Ishikawa (cell line): ENCODE data around the gene MYH15.

Source experiments
- CEBPB ChIP-seq: IDR thresholded peaks from 2 replicates; pipeline ENCODE4 v1.6.1; 2012
- CREB1 ChIP-seq: IDR thresholded peaks from 2 replicates; pipeline ENCODE4 v1.6.1; 2012; ENCODE audit warnings: low read depth
- EGR1 ChIP-seq: IDR thresholded peaks from 2 replicates; pipeline ENCODE4 v1.6.1; 2012
- EP300 ChIP-seq: IDR thresholded peaks from 2 replicates; pipeline ENCODE4 v1.6.1; 2012; ENCODE audit warnings: borderline replicate concordance
- FOXM1 ChIP-seq: IDR thresholded peaks from 2 replicates; pipeline ENCODE4 v1.6.1; 2012; ENCODE audit warnings: low read depth, borderline replicate concordance
- NFIC ChIP-seq: IDR thresholded peaks from 2 replicates; pipeline ENCODE4 v1.6.1; 2012
- RAD21 ChIP-seq: IDR thresholded peaks from 2 replicates; pipeline ENCODE4 v1.6.1; 2012; ENCODE audit warnings: low read depth
- TAF1 ChIP-seq: IDR thresholded peaks from 2 replicates; pipeline ENCODE4 v1.6.1; 2012; ENCODE audit warnings: low read depth, mild to moderate bottlenecking
- TCF12 ChIP-seq: IDR thresholded peaks from 2 replicates; pipeline ENCODE4 v1.6.1; 2012; ENCODE audit warnings: low read depth
- TEAD4 ChIP-seq: IDR thresholded peaks from 2 replicates; pipeline ENCODE4 v1.6.1; 2012
- YY1 ChIP-seq: IDR thresholded peaks from 2 replicates; pipeline ENCODE4 v1.6.1; 2012; ENCODE audit warnings: low read depth
- ZBTB7A ChIP-seq: IDR thresholded peaks from 2 replicates; pipeline ENCODE4 v1.6.1; 2012; ENCODE audit warnings: low read depth
- TF ChIP-seq, protein P1 (sequence below): IDR thresholded peaks from 2 replicates; pipeline ENCODE4 v1.6.1; 2012
- TF ChIP-seq, protein P2 (sequence below): IDR thresholded peaks from 2 replicates; pipeline ENCODE4 v1.6.1; 2012; ENCODE audit warnings: low read depth, mild to moderate bottlenecking
- TF ChIP-seq, protein P3 (sequence below): IDR thresholded peaks from 2 replicates; pipeline ENCODE4 v1.6.1; 2012

MYH15 gene

DNA sequence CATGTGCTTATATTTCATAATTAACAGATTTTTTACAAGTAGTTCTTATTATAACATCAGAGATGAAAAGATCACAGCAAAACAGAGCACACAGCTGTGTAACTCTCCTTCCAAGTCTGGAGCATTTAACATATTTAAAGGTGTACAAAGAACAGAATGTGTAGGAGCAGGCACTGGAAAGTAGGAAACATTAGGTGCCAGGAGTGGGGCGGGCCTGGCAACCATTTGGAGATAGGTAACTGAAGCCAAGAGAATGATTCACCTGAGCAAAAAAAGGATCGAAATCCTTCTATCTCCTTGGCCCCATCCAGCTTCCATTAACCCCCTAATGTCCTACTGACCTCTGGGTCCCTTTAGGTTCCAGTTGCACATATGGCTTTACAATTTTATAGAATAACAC is 2.3 kb upstream of the MYH15 start:
- TF ChIP-seq NFIC = no peak
- TF ChIP-seq TCF12 = no peak
- TF ChIP-seq TEAD4 = no peak
- TF ChIP-seq, protein P1, sequence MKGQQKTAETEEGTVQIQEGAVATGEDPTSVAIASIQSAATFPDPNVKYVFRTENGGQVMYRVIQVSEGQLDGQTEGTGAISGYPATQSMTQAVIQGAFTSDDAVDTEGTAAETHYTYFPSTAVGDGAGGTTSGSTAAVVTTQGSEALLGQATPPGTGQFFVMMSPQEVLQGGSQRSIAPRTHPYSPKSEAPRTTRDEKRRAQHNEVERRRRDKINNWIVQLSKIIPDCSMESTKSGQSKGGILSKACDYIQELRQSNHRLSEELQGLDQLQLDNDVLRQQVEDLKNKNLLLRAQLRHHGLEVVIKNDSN = no peak
- TF ChIP-seq CEBPB = no peak

DNA sequence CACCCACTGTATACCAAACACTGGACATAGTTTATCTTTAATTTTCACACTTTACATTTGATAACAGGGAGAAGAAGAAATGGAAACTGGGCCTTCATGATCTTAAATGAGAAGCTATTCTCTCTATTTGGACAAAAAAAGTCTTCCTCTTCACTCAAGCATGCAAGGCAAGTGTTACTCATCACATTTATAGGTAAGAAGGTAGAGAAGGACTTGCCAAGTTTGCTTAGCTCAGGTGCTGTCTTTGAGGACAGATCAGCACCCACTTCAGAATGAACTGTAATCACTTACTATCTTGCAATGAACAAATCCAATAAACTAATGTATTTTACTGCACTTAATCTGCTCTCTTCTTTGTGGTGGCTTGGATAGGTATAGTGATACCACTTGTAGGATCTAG is 1.1 kb upstream of the MYH15 start:
- TF ChIP-seq, protein P2, sequence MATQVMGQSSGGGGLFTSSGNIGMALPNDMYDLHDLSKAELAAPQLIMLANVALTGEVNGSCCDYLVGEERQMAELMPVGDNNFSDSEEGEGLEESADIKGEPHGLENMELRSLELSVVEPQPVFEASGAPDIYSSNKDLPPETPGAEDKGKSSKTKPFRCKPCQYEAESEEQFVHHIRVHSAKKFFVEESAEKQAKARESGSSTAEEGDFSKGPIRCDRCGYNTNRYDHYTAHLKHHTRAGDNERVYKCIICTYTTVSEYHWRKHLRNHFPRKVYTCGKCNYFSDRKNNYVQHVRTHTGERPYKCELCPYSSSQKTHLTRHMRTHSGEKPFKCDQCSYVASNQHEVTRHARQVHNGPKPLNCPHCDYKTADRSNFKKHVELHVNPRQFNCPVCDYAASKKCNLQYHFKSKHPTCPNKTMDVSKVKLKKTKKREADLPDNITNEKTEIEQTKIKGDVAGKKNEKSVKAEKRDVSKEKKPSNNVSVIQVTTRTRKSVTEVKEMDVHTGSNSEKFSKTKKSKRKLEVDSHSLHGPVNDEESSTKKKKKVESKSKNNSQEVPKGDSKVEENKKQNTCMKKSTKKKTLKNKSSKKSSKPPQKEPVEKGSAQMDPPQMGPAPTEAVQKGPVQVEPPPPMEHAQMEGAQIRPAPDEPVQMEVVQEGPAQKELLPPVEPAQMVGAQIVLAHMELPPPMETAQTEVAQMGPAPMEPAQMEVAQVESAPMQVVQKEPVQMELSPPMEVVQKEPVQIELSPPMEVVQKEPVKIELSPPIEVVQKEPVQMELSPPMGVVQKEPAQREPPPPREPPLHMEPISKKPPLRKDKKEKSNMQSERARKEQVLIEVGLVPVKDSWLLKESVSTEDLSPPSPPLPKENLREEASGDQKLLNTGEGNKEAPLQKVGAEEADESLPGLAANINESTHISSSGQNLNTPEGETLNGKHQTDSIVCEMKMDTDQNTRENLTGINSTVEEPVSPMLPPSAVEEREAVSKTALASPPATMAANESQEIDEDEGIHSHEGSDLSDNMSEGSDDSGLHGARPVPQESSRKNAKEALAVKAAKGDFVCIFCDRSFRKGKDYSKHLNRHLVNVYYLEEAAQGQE = no peak
- TF ChIP-seq EGR1 = no peak
- TF ChIP-seq CEBPB = no peak
- no peak for TF ChIP-seq TEAD4
- no peak for TF ChIP-seq FOXM1
- no peak for TF ChIP-seq ZBTB7A
- TF ChIP-seq, protein P3, sequence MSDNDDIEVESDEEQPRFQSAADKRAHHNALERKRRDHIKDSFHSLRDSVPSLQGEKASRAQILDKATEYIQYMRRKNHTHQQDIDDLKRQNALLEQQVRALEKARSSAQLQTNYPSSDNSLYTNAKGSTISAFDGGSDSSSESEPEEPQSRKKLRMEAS = no peak
- no peak for TF ChIP-seq NFIC
- TF ChIP-seq TCF12 = no peak
- no peak for TF ChIP-seq RAD21
- no peak for TF ChIP-seq EP300
- TF ChIP-seq TAF1 = no peak
- TF ChIP-seq CREB1 = no peak
- TF ChIP-seq YY1 = no peak
- TF ChIP-seq, protein P1 = no peak

DNA sequence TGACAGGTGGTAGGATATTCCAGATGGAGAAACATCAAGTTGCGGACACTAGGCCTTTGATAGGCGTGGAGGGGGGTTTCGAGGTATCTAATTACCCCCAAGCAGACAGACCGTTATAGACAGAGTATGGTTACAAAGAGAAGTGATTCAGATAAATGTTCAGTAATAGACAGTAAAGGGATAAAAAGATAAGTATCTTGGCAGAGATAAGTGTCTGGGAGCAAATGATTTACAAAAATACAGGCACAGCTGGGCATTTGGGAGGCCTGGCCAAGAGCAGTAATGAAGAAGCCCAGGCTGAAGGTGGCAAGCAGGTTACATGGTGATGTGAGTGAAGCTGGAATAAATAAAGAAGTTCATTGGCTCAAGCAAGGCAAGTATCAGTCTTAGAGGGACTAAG is 659 bp upstream of the MYH15 start:
- no peak for TF ChIP-seq FOXM1

DNA sequence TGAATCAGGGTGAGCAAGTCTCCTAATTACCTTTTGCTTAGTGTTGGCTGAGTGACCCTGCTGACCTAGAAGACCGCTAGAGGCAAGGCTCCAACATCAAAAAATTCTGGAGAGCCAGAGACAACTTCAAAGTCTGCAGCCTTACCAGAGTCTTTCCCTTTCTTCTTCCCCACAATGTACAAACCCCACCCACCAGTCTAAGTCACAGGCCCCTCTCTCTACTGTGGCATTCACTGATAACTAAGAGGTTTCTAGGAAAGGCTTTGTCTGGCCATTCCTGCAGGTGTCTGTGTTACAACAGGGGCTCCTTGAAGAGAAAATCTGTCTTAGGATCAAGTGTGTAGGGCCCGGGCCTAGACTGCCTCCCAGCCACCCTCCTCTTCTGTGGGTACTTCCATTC is 525 bp downstream of the MYH15 start:
- TF ChIP-seq TAF1 (no peak), FOXM1 (no peak)

DNA sequence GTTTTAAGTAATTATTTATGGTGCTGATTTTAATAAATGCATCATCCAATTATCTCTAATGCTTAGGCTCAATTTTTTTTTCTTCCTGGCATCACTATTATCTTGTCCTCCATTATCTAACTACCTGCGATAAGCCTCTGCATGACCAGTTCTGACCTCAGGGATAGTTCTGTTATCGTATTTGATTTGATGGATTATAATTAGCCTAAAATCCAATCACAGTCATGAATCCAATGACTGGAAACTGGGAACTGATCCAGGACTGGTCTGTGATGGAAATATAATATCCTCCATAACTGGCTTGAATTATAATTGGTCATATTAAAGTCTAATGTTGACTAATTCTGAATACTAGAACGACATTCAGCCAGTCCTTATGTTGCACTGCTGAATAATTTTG is 1.1 kb downstream of the MYH15 start:
- TF ChIP-seq, protein P2 = no peak
- TF ChIP-seq EGR1 = no peak
- TF ChIP-seq TAF1 = no peak
- TF ChIP-seq TEAD4 = no peak
- TF ChIP-seq, protein P1 = no peak
- no peak for TF ChIP-seq CREB1
- no peak for TF ChIP-seq NFIC
- no peak for TF ChIP-seq ZBTB7A
- TF ChIP-seq, protein P3 = no peak
- TF ChIP-seq RAD21 = no peak
- TF ChIP-seq CEBPB = no peak
- TF ChIP-seq EP300 = no peak
- TF ChIP-seq TCF12 = no peak
- TF ChIP-seq FOXM1 = no peak
- TF ChIP-seq YY1 = no peak

DNA sequence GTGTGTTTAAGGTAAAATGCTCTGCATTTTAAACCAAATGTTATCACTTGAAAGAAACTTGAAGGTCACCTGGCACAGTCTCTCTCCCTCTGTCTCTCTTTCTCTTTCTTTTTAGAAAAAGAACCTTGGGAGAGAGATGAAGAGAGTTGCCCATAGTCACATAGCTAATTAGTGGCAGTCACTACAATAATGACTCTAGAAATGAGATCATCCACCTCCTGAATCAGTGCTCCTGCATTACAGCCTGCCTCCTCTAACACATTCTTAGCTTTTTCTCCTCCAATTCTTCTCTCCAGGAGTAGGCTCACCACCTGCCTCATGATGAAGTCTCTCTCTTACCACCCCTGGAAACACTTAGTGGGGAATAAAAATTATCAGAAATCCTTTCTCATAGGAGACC is 2.5 kb downstream of the MYH15 start:
- TF ChIP-seq, protein P2 = no peak
- TF ChIP-seq CEBPB (no peak), RAD21 (no peak), TEAD4 (no peak), TAF1 (no peak), YY1 (no peak), FOXM1 (no peak), EGR1 (no peak), EP300 (no peak), TCF12 (no peak)
- TF ChIP-seq, protein P1 = no peak
- TF ChIP-seq, protein P3 = no peak
